T-helper 9 cell (primary cell): Measurements from ENCODE around the gene ZNF213.
A peak's percentile ranks its signal among the peaks of the same experiment; 100 is the strongest.
"Not testable (repeated sequence)": the region's sequence is repeated elsewhere in the genome, so short reads cannot be mapped to it uniquely, and the experiment has no call there.

ENCODE experiments used
- DNase-seq: peaks from one replicate; pipeline ENCODE4 v3.0.0-alpha.2; 2020

The ZNF213 gene

DNA sequence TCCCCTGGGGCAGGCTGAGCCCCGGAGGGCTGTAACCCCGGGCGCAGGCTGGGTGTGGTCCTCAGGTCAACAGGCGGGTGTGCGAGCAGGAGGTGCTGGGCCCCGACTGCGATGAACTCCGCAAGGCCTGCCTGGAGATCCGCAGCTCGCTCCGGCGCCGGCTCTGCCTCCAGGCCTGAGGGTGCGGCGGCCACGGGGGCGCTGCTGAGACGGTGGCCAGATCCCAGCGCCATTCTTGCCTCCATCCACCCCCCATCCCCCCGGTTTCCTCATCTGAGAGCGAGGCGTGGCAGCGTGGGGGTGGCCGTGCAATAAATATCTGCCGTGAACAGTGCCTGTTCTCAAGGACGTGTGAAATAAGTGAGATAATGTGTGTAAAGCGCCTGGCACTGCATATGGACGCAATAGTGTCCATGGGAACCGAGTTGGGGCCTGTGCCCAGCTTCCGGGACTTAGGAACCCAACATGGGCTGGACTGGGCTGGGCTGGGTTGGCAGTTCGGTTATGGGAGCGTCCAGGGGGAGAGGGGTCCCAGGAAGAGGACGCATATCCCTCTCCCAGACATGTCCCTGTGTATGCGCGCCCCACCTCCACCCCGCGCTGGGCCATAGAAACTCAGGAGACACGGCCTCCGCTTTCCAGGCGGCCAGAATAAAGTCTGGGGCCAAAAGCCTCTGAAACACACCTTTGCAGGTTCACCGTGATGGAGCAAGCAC is 15.0 kb downstream of the ZNF213 start:
- peak; percentile 42 for DNase-seq

GRCh38 chr16:3150346-3151218 is 15.8 kb downstream of the ZNF213 start:
- DNase-seq: peak; percentile 94

GRCh38 chr16:3152027-3152276 is 17.1 kb downstream of the ZNF213 start:
- DNase-seq: peak; percentile 17

GRCh38 chr16:3152277-3152990 is 17.6 kb downstream of the ZNF213 start:
- DNase-seq: peak; percentile 51

DNA sequence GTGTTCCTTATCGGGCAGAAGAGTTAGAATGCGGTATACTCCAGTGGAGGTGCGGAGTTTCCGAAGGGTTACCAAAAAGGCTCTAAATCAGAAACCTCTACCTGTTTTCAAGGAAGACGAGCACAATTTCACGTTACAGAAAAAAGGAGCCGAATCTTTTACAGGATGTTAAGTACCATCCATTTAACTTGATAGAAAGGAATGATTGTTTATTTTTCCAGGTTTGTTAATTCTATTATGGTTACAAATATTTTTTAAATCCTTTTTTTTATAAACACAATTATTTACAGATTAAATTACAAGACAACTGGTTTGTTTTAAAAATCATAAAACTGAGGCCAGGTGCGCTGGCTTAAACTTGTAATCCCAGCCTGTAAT is 18.2 kb downstream of the ZNF213 start:
- DNase-seq: no peak

- no peak for DNase-seq
Measured at GRCh38 chr16:3155181-3155580, 20.4 kb downstream of the ZNF213 start.

DNA sequence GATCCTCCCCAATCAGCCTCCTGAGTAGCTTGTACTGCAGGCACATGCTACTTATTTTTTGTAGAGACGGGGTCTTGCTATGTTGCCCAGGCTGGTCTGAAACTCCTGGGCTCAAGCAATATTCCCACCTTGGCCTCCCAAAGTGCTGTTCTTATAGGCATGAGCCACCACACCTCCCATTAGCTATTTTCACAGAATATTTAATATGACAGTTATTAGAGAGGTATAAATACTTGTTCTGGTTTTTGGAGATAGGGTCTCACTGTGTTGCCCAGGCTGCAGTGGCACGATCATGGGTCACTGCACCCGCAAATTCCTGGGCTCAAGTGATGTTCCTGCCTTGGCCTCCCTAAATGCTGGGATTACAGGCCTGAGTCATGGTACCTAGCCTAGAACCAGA is 21.1 kb downstream of the ZNF213 start:
- DNase-seq: no peak

DNA sequence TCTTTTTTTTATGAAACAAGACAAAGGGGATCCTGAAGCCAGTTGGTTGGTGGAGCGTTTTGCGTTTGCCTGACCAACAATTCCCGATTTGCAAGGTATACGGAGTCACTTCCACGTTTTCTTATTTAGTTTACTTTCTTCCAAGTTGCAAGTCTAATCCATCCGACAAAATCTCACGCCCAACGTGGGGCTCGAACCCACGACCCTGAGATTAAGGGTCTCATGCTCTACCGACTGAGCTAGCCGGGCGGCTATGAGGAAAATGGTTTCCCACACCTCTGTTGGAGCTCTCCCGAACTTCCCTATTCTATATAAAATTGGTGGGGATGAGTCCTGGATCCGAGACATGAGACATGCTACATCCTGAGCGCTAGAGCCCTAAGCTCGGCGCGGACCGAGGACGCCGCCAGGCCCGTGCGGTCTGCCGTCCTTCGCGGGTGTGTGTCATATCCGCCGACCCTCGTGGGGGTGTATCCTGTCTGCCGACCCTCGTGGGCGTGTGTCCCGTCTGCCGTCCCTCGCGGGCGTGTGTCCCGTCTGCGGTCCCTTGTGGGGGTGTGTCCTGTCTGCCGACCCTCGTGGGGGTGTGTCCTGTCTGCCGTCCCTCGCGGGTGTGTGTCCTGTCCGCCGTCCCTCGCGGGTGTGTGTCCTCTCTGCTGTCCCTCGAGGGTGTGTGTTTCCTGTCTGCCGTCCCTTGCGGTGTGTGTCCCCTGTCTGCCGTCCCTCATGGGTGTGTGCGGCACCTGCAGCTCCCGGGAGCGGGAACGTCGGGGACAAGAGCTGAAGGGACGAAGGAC is 22.6 kb downstream of the ZNF213 start:
- peak; percentile 56 for DNase-seq

DNA sequence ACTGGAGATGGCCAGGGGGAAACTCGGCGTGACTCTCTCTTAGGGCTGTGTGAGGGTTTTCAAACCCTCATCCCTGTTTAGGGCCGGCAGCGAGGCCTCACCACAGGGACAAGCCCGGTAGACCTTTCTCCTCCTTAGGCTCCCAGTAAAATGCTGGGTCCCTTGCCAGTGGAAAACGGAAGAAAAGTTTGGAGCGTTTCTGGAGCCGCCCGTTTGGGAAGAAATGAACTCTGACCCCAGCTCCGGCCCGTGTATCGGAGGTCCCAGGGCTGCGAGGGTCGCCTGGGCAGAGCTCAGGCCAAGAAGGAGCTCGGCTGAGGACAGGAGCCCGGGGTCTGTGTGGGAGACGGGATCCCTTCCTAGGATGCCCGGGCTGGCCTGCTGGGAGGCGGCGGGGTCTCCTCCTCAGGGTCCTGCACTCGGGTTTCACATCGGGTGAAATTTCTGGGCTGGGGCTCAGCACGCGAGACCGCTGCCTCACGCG is 23.2 kb downstream of the ZNF213 start:
- no peak for DNase-seq

- peak; percentile 96 for DNase-seq
Measured at GRCh38 chr16:3158510-3159314, 23.9 kb downstream of the ZNF213 start.

DNA sequence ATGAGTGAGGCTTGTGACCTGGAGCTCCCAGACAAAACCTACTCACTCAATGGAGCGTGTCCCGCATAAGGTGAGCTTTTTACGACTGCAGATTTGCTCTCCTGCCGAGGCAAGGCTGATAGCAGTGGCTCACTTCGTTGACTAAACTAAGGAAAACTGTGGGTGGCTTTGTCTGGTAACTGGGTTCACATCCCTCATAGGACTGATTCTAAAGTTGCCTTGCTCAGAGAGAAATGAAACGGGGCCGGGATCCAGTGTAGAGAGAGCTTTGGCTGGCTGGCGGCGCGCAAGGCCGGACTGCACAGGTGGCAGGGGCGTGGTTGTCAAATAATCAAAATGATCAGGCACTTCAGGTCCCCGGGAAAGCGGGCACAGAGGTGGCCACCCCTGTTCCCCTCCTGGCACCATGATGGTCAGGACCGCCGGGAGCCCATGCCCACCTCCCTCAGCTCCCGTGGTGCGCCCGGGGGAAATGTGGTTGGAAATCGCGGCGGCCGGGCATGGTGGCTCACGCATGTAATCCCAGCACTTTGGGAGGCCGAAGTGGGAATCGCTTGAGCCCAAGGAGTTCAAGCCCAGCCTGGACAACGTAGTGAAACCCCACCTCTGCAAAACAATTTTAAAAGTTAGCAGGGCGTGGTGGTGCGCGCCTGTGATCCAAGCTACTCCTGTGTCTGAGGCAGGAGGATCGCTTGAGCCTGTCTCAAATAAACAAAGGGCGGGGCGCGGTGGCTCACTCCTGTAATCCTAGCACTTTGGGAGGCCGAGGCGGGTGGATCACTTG is 26.6 kb downstream of the ZNF213 start:
- DNase-seq: no peak

GRCh38 chr16:3164121-3164991 is 29.5 kb downstream of the ZNF213 start:
- DNase-seq: no peak

DNA sequence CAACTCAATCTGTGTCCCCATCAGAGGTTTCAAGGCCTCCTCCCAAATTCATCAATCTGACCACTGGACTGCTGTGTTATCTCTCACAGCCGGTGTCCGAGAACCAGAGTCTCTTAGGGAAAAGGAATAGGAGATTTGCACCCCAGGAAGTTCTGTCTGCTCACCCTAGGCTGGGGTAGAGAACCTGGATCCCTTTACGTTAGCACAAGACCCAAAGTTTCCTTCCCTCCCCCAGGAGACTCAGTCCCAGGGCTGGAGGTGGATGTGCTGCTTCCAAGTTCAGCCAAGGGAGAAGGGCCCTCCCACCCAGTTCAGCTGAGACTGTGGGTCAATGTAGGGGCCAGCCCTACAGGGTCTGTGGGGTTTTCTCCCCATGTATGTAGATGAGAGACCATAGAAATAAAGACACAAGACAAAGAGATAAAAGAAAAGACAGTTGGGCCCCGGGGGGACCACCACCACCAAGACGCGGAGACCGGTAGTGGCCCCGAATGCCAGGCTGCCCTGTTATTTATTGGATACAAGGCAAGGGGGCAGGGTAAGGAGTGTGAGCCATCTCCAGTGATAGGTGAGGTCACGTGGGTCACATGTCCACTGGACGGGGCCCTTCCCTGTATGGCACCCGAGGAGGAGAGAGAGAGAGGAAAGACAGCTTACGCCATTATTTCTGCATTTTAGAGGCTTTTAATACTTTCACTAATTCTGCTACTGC is 30.4 kb downstream of the ZNF213 start:
- DNase-seq: no peak

DNA sequence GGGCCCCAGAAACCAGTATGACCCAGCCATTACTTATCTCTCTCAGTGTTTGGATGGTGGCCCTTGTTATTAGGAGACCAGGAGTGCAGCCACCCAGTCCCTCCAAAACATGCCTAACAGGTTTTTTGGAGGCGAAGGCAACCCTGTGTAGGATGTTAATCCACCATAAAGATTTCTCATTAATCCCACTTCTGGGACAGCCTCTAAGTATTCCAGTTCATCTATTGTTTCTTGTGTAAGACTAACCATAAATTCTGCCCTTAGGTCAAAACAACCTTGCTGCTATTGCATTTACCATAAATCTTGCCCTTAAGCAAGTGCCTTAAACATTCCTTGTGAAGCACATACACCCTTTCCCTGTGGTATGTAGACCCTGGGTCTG is 31.7 kb downstream of the ZNF213 start:
- DNase-seq: no peak

DNA sequence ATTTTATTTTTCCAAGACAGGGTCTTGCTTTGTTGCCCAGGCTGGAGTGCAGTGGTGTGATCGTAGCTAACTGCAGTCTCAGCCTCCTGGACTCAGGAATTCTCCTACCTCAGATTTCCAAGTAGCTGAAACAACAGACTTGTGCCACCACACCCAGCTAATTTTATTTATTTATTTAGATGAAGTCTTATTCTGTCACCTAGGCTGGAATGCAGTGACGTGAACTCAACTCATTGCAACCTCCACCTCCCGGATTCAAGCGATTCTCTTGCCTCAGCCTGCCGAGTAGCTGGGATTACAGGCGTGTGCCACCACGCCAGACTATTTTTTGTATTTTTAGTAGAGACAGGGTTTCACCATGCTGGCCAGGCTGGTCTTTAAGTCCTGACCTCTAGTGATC is 33.9 kb downstream of the ZNF213 start:
- not testable (repeated sequence) for DNase-seq

GRCh38 chr16:3170440-3171180 is 35.8 kb downstream of the ZNF213 start:
- no peak for DNase-seq

- DNase-seq: peak; percentile 46
Measured at GRCh38 chr16:3171181-3171854, 36.5 kb downstream of the ZNF213 start.
